A549 (cell line): Measurements from ENCODE around the gene EPC2.

Experiments
- BHLHE40 ChIP-seq: IDR thresholded peaks from 2 replicates; pipeline ENCODE4 v1.6.1; 2012; ENCODE audit warnings: low read depth, low read length, inconsistent platforms
- CBX8 ChIP-seq: fragments of 200-600 bp; sonication (generic); IDR thresholded peaks from 2 replicates; pipeline ENCODE4 v1.6.1; 2016
- CHD2 ChIP-seq: fragments of 150-350 bp; IDR thresholded peaks from 2 replicates; pipeline ENCODE4 v1.6.1; 2014; ENCODE audit warnings: low read length; ENCODE audit not compliant: partially characterized antibody
- GATA3 ChIP-seq: IDR thresholded peaks from 2 replicates; pipeline ENCODE4 v1.6.1; 2012; ENCODE audit warnings: borderline replicate concordance
- NR3C1 ChIP-seq: fragments of >200 bp; sonication (Bioruptor Twin); formaldehyde crosslinking; IDR thresholded peaks from 3 replicates; pipeline ENCODE4 v1.6.1; 2017
- POLR2A ChIP-seq: IDR thresholded peaks from 2 replicates; pipeline ENCODE4 v1.6.1; 2012; ENCODE audit warnings: mild to moderate bottlenecking, low read length
- RAD21 ChIP-seq, 2 experiments: fragments of >200 bp in 1 of 2; sonication (Bioruptor Twin) in 1 of 2; formaldehyde crosslinking in 1 of 2; IDR thresholded peaks in 1 of 2; conservative IDR thresholded peaks in 1 of 2; 2 replicates in 1 of 2; 3 replicates in 1 of 2; pipeline ENCODE4 v1.6.1; 2012 to 2018; ENCODE audit warnings: inconsistent platforms in 1 of 2
- SMC3 ChIP-seq: fragments of >200 bp; sonication (Bioruptor Twin); formaldehyde crosslinking; IDR thresholded peaks from 3 replicates; pipeline ENCODE4 v1.6.1; 2018; ENCODE audit warnings: inconsistent platforms
- SREBF2 ChIP-seq: fragments of 450-650 bp; IDR thresholded peaks from 2 replicates; pipeline ENCODE4 v1.6.1; 2014; ENCODE audit warnings: mild to moderate bottlenecking, moderate library complexity
- TF ChIP-seq, protein P1 (sequence below): IDR thresholded peaks from 2 replicates; pipeline ENCODE4 v1.6.1; 2012; ENCODE audit warnings: low read depth, borderline replicate concordance
- TF ChIP-seq, protein P2 (sequence below): fragments of >200 bp; sonication (Bioruptor Twin); formaldehyde crosslinking; IDR thresholded peaks from 3 replicates; pipeline ENCODE4 v1.5.1; 2016
- TF ChIP-seq, protein P3 (sequence below): fragments of >200 bp; sonication (Bioruptor Twin); formaldehyde crosslinking; IDR thresholded peaks from 3 replicates; pipeline ENCODE4 v1.6.1; 2016
- TF ChIP-seq, protein P4 (sequence below): IDR thresholded peaks from 2 replicates; pipeline ENCODE4 v1.6.1; 2012
- TF ChIP-seq, protein P5 (sequence below): fragments of 450-650 bp; IDR thresholded peaks from 2 replicates; pipeline ENCODE4 v1.6.1; 2014; ENCODE audit warnings: antibody characterized with exemption

DNA sequence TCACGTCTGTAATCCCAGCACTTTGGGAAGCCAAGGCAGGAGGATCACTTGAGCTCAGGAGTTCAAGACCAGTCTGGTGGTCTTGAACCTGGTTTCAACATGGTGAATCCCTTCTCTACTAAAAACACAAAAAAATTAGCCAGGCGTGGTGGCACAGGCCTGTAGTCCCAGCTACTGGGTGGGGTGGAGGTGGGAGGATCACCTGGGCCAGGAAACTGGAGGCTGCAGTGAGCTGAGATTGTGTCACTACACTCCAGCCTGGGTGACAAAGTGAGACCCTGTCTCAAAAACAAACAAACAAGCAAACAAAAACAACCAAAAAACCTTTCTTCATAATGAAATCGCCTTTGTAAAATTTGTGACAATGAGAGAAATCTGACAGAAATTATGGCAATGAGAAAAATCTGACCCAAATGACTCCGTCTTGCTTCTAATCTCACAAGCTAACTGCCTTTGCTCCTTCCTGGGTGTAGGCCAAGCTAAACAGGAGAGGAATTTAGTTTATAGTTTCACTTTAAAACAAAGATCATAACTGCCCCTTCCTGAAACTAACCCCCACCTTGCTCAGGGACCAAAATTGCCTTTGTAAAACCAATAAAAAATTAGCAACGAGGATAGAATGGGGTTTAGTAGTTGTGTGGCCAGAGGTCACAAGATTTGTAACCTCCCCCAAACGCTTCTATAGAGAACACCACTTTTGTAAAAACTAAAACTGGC is 169.8 kb downstream of the EPC2 start:
- TF ChIP-seq, protein P1, sequence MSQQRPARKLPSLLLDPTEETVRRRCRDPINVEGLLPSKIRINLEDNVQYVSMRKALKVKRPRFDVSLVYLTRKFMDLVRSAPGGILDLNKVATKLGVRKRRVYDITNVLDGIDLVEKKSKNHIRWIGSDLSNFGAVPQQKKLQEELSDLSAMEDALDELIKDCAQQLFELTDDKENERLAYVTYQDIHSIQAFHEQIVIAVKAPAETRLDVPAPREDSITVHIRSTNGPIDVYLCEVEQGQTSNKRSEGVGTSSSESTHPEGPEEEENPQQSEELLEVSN: no peak
- TF ChIP-seq, protein P2, sequence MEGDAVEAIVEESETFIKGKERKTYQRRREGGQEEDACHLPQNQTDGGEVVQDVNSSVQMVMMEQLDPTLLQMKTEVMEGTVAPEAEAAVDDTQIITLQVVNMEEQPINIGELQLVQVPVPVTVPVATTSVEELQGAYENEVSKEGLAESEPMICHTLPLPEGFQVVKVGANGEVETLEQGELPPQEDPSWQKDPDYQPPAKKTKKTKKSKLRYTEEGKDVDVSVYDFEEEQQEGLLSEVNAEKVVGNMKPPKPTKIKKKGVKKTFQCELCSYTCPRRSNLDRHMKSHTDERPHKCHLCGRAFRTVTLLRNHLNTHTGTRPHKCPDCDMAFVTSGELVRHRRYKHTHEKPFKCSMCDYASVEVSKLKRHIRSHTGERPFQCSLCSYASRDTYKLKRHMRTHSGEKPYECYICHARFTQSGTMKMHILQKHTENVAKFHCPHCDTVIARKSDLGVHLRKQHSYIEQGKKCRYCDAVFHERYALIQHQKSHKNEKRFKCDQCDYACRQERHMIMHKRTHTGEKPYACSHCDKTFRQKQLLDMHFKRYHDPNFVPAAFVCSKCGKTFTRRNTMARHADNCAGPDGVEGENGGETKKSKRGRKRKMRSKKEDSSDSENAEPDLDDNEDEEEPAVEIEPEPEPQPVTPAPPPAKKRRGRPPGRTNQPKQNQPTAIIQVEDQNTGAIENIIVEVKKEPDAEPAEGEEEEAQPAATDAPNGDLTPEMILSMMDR: no peak
- TF ChIP-seq, protein P3, sequence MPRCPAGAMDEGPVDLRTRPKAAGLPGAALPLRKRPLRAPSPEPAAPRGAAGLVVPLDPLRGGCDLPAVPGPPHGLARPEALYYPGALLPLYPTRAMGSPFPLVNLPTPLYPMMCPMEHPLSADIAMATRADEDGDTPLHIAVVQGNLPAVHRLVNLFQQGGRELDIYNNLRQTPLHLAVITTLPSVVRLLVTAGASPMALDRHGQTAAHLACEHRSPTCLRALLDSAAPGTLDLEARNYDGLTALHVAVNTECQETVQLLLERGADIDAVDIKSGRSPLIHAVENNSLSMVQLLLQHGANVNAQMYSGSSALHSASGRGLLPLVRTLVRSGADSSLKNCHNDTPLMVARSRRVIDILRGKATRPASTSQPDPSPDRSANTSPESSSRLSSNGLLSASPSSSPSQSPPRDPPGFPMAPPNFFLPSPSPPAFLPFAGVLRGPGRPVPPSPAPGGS: no peak
- TF ChIP-seq NR3C1 (no peak), POLR2A (no peak), GATA3 (no peak), SREBF2 (no peak), CBX8 (no peak), CHD2 (no peak), BHLHE40 (no peak), RAD21 (conservative IDR thresholded peaks at IDR 0.05 in 1 of 2, IDR thresholded peaks at IDR 0.05 in 1 of 2) (no peak), SMC3 (no peak)
- TF ChIP-seq, protein P4, sequence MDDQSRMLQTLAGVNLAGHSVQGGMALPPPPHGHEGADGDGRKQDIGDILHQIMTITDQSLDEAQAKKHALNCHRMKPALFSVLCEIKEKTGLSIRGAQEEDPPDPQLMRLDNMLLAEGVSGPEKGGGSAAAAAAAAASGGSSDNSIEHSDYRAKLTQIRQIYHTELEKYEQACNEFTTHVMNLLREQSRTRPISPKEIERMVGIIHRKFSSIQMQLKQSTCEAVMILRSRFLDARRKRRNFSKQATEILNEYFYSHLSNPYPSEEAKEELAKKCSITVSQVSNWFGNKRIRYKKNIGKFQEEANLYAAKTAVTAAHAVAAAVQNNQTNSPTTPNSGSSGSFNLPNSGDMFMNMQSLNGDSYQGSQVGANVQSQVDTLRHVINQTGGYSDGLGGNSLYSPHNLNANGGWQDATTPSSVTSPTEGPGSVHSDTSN: no peak
- TF ChIP-seq, protein P5, sequence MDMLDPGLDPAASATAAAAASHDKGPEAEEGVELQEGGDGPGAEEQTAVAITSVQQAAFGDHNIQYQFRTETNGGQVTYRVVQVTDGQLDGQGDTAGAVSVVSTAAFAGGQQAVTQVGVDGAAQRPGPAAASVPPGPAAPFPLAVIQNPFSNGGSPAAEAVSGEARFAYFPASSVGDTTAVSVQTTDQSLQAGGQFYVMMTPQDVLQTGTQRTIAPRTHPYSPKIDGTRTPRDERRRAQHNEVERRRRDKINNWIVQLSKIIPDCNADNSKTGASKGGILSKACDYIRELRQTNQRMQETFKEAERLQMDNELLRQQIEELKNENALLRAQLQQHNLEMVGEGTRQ: no peak
